SHP77 (cell line): Measurements from ENCODE around the gene SLC26A2.

Experiments
- DNase-seq, 2 experiments: peaks; one replicate each; lab custom pipeline; 2025; lab: John Stamatoyannopoulos, UW

SLC26A2 gene

GRCh38 chr5:150035139-150035895, 74.8 kb downstream of the SLC26A2 start:
- no peak for DNase-seq

GRCh38 chr5:150036513-150036912, 76.0 kb downstream of the SLC26A2 start:
- no peak for DNase-seq
